WTC11 (cell line): ENCODE measurements around the gene RAP1GAP.

ENCODE experiments used
- CDX4 ChIP-seq: fragments of 250-450 bp; sonication (Bioruptor Pico); IDR thresholded peaks from 2 replicates; pipeline ENCODE4 v1.9.0; 2021; ENCODE audit warnings: moderate library complexity, mild to moderate bottlenecking, inconsistent platforms, borderline replicate concordance
- CREB1 ChIP-seq: sonication (generic); formaldehyde crosslinking; IDR thresholded peaks from 2 replicates; pipeline ENCODE4 v1.8.0; 2023; ENCODE audit warnings: mild to moderate bottlenecking, missing genetic modification reagents
- CTCF ChIP-seq: fragments of 200-600 bp; IDR thresholded peaks from 2 replicates; pipeline ENCODE4 v1.8.0; 2022; ENCODE audit warnings: antibody characterized with exemption
- GABPB1 ChIP-seq: sonication (generic); formaldehyde crosslinking; IDR thresholded peaks from 2 replicates; pipeline ENCODE4 v1.8.1; 2023; ENCODE audit warnings: mild to moderate bottlenecking, missing genetic modification reagents
- KAT7 ChIP-seq: sonication (generic); formaldehyde crosslinking; IDR thresholded peaks from 2 replicates; pipeline ENCODE4 v1.8.1; 2023; ENCODE audit warnings: missing genetic modification reagents, mild to moderate bottlenecking, borderline replicate concordance
- MAX ChIP-seq: sonication (generic); formaldehyde crosslinking; IDR thresholded peaks from 2 replicates; pipeline ENCODE4 v1.8.0; 2022; ENCODE audit warnings: mild to moderate bottlenecking, missing genetic modification reagents
- TEAD1 ChIP-seq: sonication (generic); formaldehyde crosslinking; IDR thresholded peaks from 2 replicates; pipeline ENCODE4 v1.8.0; 2022; ENCODE audit warnings: mild to moderate bottlenecking, missing genetic modification reagents
- ZBTB43 ChIP-seq: sonication (generic); formaldehyde crosslinking; IDR thresholded peaks from 2 replicates; pipeline ENCODE4 v1.8.1; 2023; ENCODE audit warnings: mild to moderate bottlenecking, missing genetic modification reagents

GRCh38 chr1:21572221-21572620 lies 96.9 kb downstream of the RAP1GAP start:
- TF ChIP-seq MAX (CRISPR knock-in tag) (no peak), ZBTB43 (CRISPR knock-in tag) (no peak), CTCF (no peak), CREB1 (no peak), GABPB1 (CRISPR knock-in tag) (no peak), TEAD1 (CRISPR knock-in tag) (no peak), KAT7 (CRISPR knock-in tag) (no peak), CDX4 (CRISPR knock-in tag) (no peak)
